IgD-negative memory B cell (primary cell): ENCODE data around the gene P2RX6. TPM values are rescaled to one million over a fixed set of nuclear protein-coding genes. Genes with fewer than 3 reads are reported as not detected.
"Not testable (repeated sequence)": the region's sequence is repeated elsewhere in the genome, so short reads cannot be mapped to it uniquely, and the experiment has no call there.

ENCODE experiments used
- H3K27ac Mint-ChIP-seq, 3 donors: one replicate each; pipeline ENCODE4 v1.8.0; 2020 to 2022; ENCODE audit warnings: mild to moderate bottlenecking in 3 of 3, mixed read lengths in 3 of 3, moderate library complexity in 1 of 3
- H3K27me3 Mint-ChIP-seq: one replicate; pipeline ENCODE4 v1.8.0; 2021; ENCODE audit warnings: mixed read lengths
- H3K36me3 Mint-ChIP-seq: one replicate; pipeline ENCODE4 v1.8.0; 2020; ENCODE audit warnings: mild to moderate bottlenecking, mixed read lengths
- H3K4me1 Mint-ChIP-seq, 3 donors: one replicate each; pipeline ENCODE4 v1.8.0; 2020 to 2022; ENCODE audit warnings: mixed read lengths in 3 of 3, mild to moderate bottlenecking in 1 of 3
- H3K4me3 Mint-ChIP-seq, 4 donors: one replicate each; pipeline ENCODE4 v1.8.0; 2020 to 2022; ENCODE audit warnings: mild to moderate bottlenecking in 4 of 4, mixed read lengths in 4 of 4, moderate library complexity in 3 of 4
- H3K9me3 Mint-ChIP-seq, 3 donors: one replicate each; pipeline ENCODE4 v1.8.0; 2020 to 2021; ENCODE audit warnings: mixed read lengths in 3 of 3, mild to moderate bottlenecking in 1 of 3
- polyA plus RNA-seq: library from polyadenylated mRNA; unstranded; fragments of 300-500 nt; fragmentation: Illumina TruSeq; gene quantifications from one replicate; pipeline ENCODE4 v1.2.3, GENCODE V29; 2021

Gene P2RX6
- not detected for polyA plus RNA-seq

GRCh38 chr22:21014726-21015465, at the start of gene P2RX6:
Gene P2RX6, plus strand, starts transcription at chr22:21015165. Its CDS starts 10 bp downstream, at chr22:21015175.
- Mint-ChIP-seq H3K4me3 (peak within 1 kb of the TSS; percentile 84 to 97 (median 91)), H3K36me3 (no peaks in the 10 kb centered on the region), H3K27me3 (no peaks in the 10 kb centered on the region), H3K4me1 (peaks cover 10 to 18% (median 11%) of the 10 kb centered on the region in 3 donors), H3K9me3 (no peaks in the 10 kb centered on the region), H3K27ac (peak within 1 kb of the TSS; percentile 94 to 97 (median 95))

GRCh38 chr22:20965888-20966855, 48.8 kb upstream of the P2RX6 start:
- H3K27me3 Mint-ChIP-seq, result peaks cover 1% of the 10 kb centered on the region
- peak overlapping the region; percentile 32 to 84 (median 68) for H3K4me3 Mint-ChIP-seq
- no peaks in the 10 kb centered on the region for H3K9me3 Mint-ChIP-seq
- peaks cover 10 to 24% (median 20%) of the 10 kb centered on the region in 3 donors for H3K4me1 Mint-ChIP-seq
- H3K27ac Mint-ChIP-seq, result peak overlapping the region in 1 of 3 donors; percentile 19
- H3K36me3 Mint-ChIP-seq, result no peaks in the 10 kb centered on the region

- Mint-ChIP-seq H3K4me1 (peaks cover 6 to 21% (median 18%) of the 10 kb centered on the region in 3 donors), H3K4me3 (peak within 1 kb of the TSS in 3 of 4 donors; percentile 23 to 85 (median 72)), H3K27me3 (peaks cover 1% of the 10 kb centered on the region), H3K36me3 (no peaks in the 10 kb centered on the region), H3K9me3 (no peaks in the 10 kb centered on the region), H3K27ac (peak within 1 kb of the TSS in 2 of 3 donors; percentile 86 to 92)
These were observed 47.9 kb upstream of the P2RX6 start, which contains the start of gene AIFM3 for GRCh38 chr22:20966883-20967696. Gene AIFM3, plus strand, starts transcription at chr22:20967255. Its CDS starts 690 bp downstream, at chr22:20967945.

GRCh38 chr22:20967697-20968211, 47.2 kb upstream of the P2RX6 start:
- H3K27me3 Mint-ChIP-seq, result peaks cover 1% of the 10 kb centered on the region
- peak overlapping the region in 2 of 4 donors; percentile 72 to 85 for H3K4me3 Mint-ChIP-seq
- peak overlapping the region in 2 of 3 donors; percentile 86 to 92 for H3K27ac Mint-ChIP-seq
- no peaks in the 10 kb centered on the region for H3K36me3 Mint-ChIP-seq
- H3K9me3 Mint-ChIP-seq, result no peaks in the 10 kb centered on the region
- peaks cover 11 to 26% (median 23%) of the 10 kb centered on the region in 3 donors for H3K4me1 Mint-ChIP-seq

- Mint-ChIP-seq H3K9me3 (no peaks in the 10 kb centered on the region), H3K4me3 (peak overlapping the region; percentile 8 to 85 (median 70)), H3K4me1 (peaks cover 11 to 26% (median 23%) of the 10 kb centered on the region in 3 donors), H3K27me3 (peaks cover 1% of the 10 kb centered on the region), H3K36me3 (no peaks in the 10 kb centered on the region), H3K27ac (peak overlapping the region in 2 of 3 donors; percentile 86 to 92)
These were observed 46.5 kb upstream of the P2RX6 start for GRCh38 chr22:20968281-20968977.

- Mint-ChIP-seq H3K27me3 (peaks cover 2% of the 10 kb centered on the region), H3K36me3 (peaks cover 3% of the 10 kb centered on the region), H3K9me3 (no peaks in the 10 kb centered on the region), H3K4me3 (peak overlapping the region in 2 of 4 donors; percentile 32 to 72), H3K27ac (peak overlapping the region in 1 of 3 donors; percentile 16), H3K4me1 (peaks cover 11 to 17% (median 16%) of the 10 kb centered on the region in 3 donors)
These were observed 43.9 kb upstream of the P2RX6 start for GRCh38 chr22:20970939-20971657.

GRCh38 chr22:20972014-20972694, 42.8 kb upstream of the P2RX6 start:
- peaks cover 11 to 16% (median 15%) of the 10 kb centered on the region in 3 donors for H3K4me1 Mint-ChIP-seq
- H3K36me3 Mint-ChIP-seq, H3K9me3 Mint-ChIP-seq, H3K27me3 Mint-ChIP-seq: not testable (repeated sequence)
- H3K27ac Mint-ChIP-seq, result peak overlapping the region in 2 of 3 donors; percentile 53 to 74
- peak overlapping the region in 2 of 4 donors; percentile 43 to 72 for H3K4me3 Mint-ChIP-seq

GRCh38 chr22:20972933-20973577, 41.9 kb upstream of the P2RX6 start:
- Mint-ChIP-seq H3K4me1 (peaks cover 11 to 13% (median 13%) of the 10 kb centered on the region in 3 donors), H3K9me3 (no peaks in the 10 kb centered on the region), H3K36me3 (peaks cover 3% of the 10 kb centered on the region), H3K27ac (no peak overlapping the region), H3K27me3 (peaks cover 2% of the 10 kb centered on the region), H3K4me3 (no peak overlapping the region)

- peaks cover 5 to 8% (median 7%) of the 10 kb centered on the region in 3 donors for H3K4me1 Mint-ChIP-seq
These were observed 41.2 kb upstream of the P2RX6 start for GRCh38 chr22:20973634-20974286.

GRCh38 chr22:20974336-20974955, 40.5 kb upstream of the P2RX6 start:
- no peak overlapping the region for H3K4me3 Mint-ChIP-seq
- H3K27ac Mint-ChIP-seq, result no peak overlapping the region
- peaks cover 3% of the 10 kb centered on the region for H3K27me3 Mint-ChIP-seq
- peaks cover 0 to 8% (median 2%) of the 10 kb centered on the region in 3 donors for H3K9me3 Mint-ChIP-seq
- H3K4me1 Mint-ChIP-seq, result peaks cover 7 to 12% (median 10%) of the 10 kb centered on the region in 3 donors
- H3K36me3 Mint-ChIP-seq, result peaks cover 3% of the 10 kb centered on the region

More at GRCh38 chr22:20973634-20974286, 41.2 kb upstream of the P2RX6 start:
- peaks cover 0 to 4% (median 0%) of the 10 kb centered on the region in 3 donors for H3K9me3 Mint-ChIP-seq
- H3K27ac Mint-ChIP-seq, result no peak overlapping the region
- H3K27me3 Mint-ChIP-seq, result peaks cover 2% of the 10 kb centered on the region
- no peak overlapping the region for H3K4me3 Mint-ChIP-seq
- H3K36me3 Mint-ChIP-seq, result peaks cover 3% of the 10 kb centered on the region

GRCh38 chr22:20975541-20976290, 39.2 kb upstream of the P2RX6 start:
- H3K9me3 Mint-ChIP-seq, result peaks cover 0 to 8% (median 2%) of the 10 kb centered on the region in 3 donors
- H3K27me3 Mint-ChIP-seq, result peaks cover 3% of the 10 kb centered on the region
- H3K27ac Mint-ChIP-seq, result peak overlapping the region in 1 of 3 donors; percentile 25
- peak overlapping the region in 1 of 4 donors; percentile 63 for H3K4me3 Mint-ChIP-seq
- peaks cover 13 to 15% (median 14%) of the 10 kb centered on the region in 3 donors for H3K4me1 Mint-ChIP-seq
- peaks cover 3% of the 10 kb centered on the region for H3K36me3 Mint-ChIP-seq
